HUES48 (cell line): Measurements from ENCODE around the gene COL5A1.

Experiments used
- H3K27ac ChIP-seq: one replicate; pipeline ENCODE4 v1.7.0; 2013; ENCODE audit warnings: low read depth, low read length, inconsistent platforms
- H3K27me3 ChIP-seq: 2 replicates; pipeline ENCODE4 v1.6.1; 2013; ENCODE audit warnings: mild to moderate bottlenecking, low read length; ENCODE audit not compliant: control insufficient read depth, insufficient read depth
- H3K36me3 ChIP-seq: 2 replicates; pipeline ENCODE4 v1.6.1; 2013; ENCODE audit warnings: low read length; ENCODE audit not compliant: control insufficient read depth, insufficient read depth
- H3K4me1 ChIP-seq: 2 replicates; pipeline ENCODE4 v1.6.1; 2013; ENCODE audit warnings: mild to moderate bottlenecking, low read length; ENCODE audit not compliant: control insufficient read depth, insufficient read depth
- H3K4me3 ChIP-seq: 2 replicates; pipeline ENCODE4 v1.5.1; 2013; ENCODE audit warnings: mild to moderate bottlenecking, low read depth, low read length
- H3K9ac ChIP-seq: 2 replicates; pipeline ENCODE4 v1.6.1; 2013; ENCODE audit warnings: mild to moderate bottlenecking, low read depth, low read length, moderate library complexity
- H3K9me3 ChIP-seq: 2 replicates; pipeline ENCODE4 v1.6.1; 2013; ENCODE audit warnings: low read length; ENCODE audit not compliant: control insufficient read depth, insufficient read depth

COL5A1 gene

GRCh38 chr9:134783699-134784039 is 142.1 kb downstream of the COL5A1 start:
- Histone ChIP-seq H3K9me3 (no peaks in the 10 kb centered on the region), H3K27me3 (no peaks in the 10 kb centered on the region), H3K4me3 (no peak overlapping the region), H3K9ac (no peak overlapping the region), H3K36me3 (no peaks in the 10 kb centered on the region), H3K4me1 (peaks cover 8% of the 10 kb centered on the region; the same call in 1 of the 2 replicates), H3K27ac (no peak overlapping the region)

- H3K4me3 ChIP-seq, result no peak overlapping the region
- peaks cover 8% of the 10 kb centered on the region; the same call in 1 of the 2 replicates for H3K4me1 ChIP-seq
- H3K36me3 ChIP-seq, result no peaks in the 10 kb centered on the region
- no peaks in the 10 kb centered on the region for H3K9me3 ChIP-seq
- no peaks in the 10 kb centered on the region for H3K27me3 ChIP-seq
- H3K9ac ChIP-seq, result no peak overlapping the region
- H3K27ac ChIP-seq, result no peak overlapping the region
Measured at GRCh38 chr9:134784577-134785305, 143.1 kb downstream of the COL5A1 start.

- no peaks in the 10 kb centered on the region for H3K27me3 ChIP-seq
- H3K36me3 ChIP-seq, result no peaks in the 10 kb centered on the region
Measured at GRCh38 chr9:134785325-134786108, 143.9 kb downstream of the COL5A1 start.

GRCh38 chr9:134787601-134788531 is 146.3 kb downstream of the COL5A1 start:
- Histone ChIP-seq H3K27me3 (no peaks in the 10 kb centered on the region), H3K9me3 (no peaks in the 10 kb centered on the region), H3K4me1 (peaks cover 8% of the 10 kb centered on the region; the same call in 1 of the 2 replicates), H3K4me3 (no peak overlapping the region), H3K36me3 (no peaks in the 10 kb centered on the region), H3K27ac (no peak overlapping the region), H3K9ac (no peak overlapping the region)

More at GRCh38 chr9:134785325-134786108, 143.9 kb downstream of the COL5A1 start:
- no peak overlapping the region for H3K27ac ChIP-seq
- no peak overlapping the region for H3K4me3 ChIP-seq
- H3K4me1 ChIP-seq, result peaks cover 8% of the 10 kb centered on the region; the same call in 1 of the 2 replicates
- no peak overlapping the region for H3K9ac ChIP-seq
- no peaks in the 10 kb centered on the region for H3K9me3 ChIP-seq

- Histone ChIP-seq H3K4me1 (peaks cover 7% of the 10 kb centered on the region; the same call in 1 of the 2 replicates), H3K27me3 (no peaks in the 10 kb centered on the region), H3K4me3 (no peak overlapping the region), H3K36me3 (no peaks in the 10 kb centered on the region), H3K9me3 (no peaks in the 10 kb centered on the region), H3K9ac (no peak overlapping the region), H3K27ac (no peak overlapping the region)
Measured at GRCh38 chr9:134789168-134789567, 147.6 kb downstream of the COL5A1 start.

- Histone ChIP-seq H3K4me1 (no peaks in the 10 kb centered on the region), H3K27ac (no peak overlapping the region), H3K4me3 (no peak overlapping the region), H3K9ac (no peak overlapping the region), H3K27me3 (no peaks in the 10 kb centered on the region), H3K9me3 (no peaks in the 10 kb centered on the region), H3K36me3 (no peaks in the 10 kb centered on the region)
Measured at GRCh38 chr9:134791009-134791408, 149.4 kb downstream of the COL5A1 start.

- H3K9ac ChIP-seq, result no peak overlapping the region
- no peaks in the 10 kb centered on the region for H3K36me3 ChIP-seq
- H3K4me1 ChIP-seq, result no peaks in the 10 kb centered on the region
- no peak overlapping the region for H3K27ac ChIP-seq
- H3K9me3 ChIP-seq, result no peaks in the 10 kb centered on the region
- H3K27me3 ChIP-seq, result no peaks in the 10 kb centered on the region
- no peak overlapping the region for H3K4me3 ChIP-seq
Measured at GRCh38 chr9:134792627-134793026, 151.0 kb downstream of the COL5A1 start.

- H3K4me3 ChIP-seq, result no peak overlapping the region
- no peaks in the 10 kb centered on the region for H3K27me3 ChIP-seq
- H3K36me3 ChIP-seq, result no peaks in the 10 kb centered on the region
Measured at GRCh38 chr9:134793288-134794188, 151.9 kb downstream of the COL5A1 start.

GRCh38 chr9:134794663-134795370 is 153.2 kb downstream of the COL5A1 start:
- H3K4me3 ChIP-seq, result no peak overlapping the region
- no peaks in the 10 kb centered on the region for H3K27me3 ChIP-seq
- H3K27ac ChIP-seq, result no peak overlapping the region
- no peaks in the 10 kb centered on the region for H3K36me3 ChIP-seq
- no peaks in the 10 kb centered on the region for H3K9me3 ChIP-seq
- no peak overlapping the region for H3K9ac ChIP-seq
- H3K4me1 ChIP-seq, result no peaks in the 10 kb centered on the region

More at GRCh38 chr9:134793288-134794188, 151.9 kb downstream of the COL5A1 start:
- Histone ChIP-seq H3K9ac (no peak overlapping the region), H3K9me3 (no peaks in the 10 kb centered on the region), H3K4me1 (no peaks in the 10 kb centered on the region), H3K27ac (no peak overlapping the region)
